Left ventricle myocardium inferior (tissue), 1 donor: ENCODE results near the gene CARD14. TPM values are rescaled to one million over a fixed set of nuclear protein-coding genes. Genes with fewer than 3 reads are reported as not detected.
"Not testable (repeated sequence)": the region's sequence is repeated elsewhere in the genome, so short reads cannot be mapped to it uniquely, and the experiment has no call there.

Source experiments
- DNase-seq: peaks from one replicate; pipeline ENCODE4 v3.0.0-alpha.2; 2020
- H3K27ac ChIP-seq: fragments of 200-600 bp; replicated peaks from 2 replicates; pipeline ENCODE4 v1.8.0; 2021
- H3K27me3 ChIP-seq: fragments of 200-600 bp; 2 replicates; pipeline ENCODE4 v1.8.0; 2021; ENCODE audit warnings: low read depth
- H3K36me3 ChIP-seq: fragments of 200-600 bp; 2 replicates; pipeline ENCODE4 v1.8.0; 2021
- H3K4me1 ChIP-seq: fragments of 200-600 bp; 2 replicates; pipeline ENCODE4 v1.8.0; 2021
- H3K4me3 ChIP-seq: fragments of 200-600 bp; 2 replicates; pipeline ENCODE4 v1.8.0; 2021; ENCODE audit warnings: mild to moderate bottlenecking, moderate library complexity
- H3K9me3 ChIP-seq: fragments of 200-600 bp; replicated peaks from 2 replicates; pipeline ENCODE4 v1.8.0; 2021
- CTCF ChIP-seq: fragments of 200-600 bp; IDR thresholded peaks from 2 replicates; pipeline ENCODE4 v1.8.0; 2021; ENCODE audit warnings: antibody characterized with exemption, mild to moderate bottlenecking, borderline replicate concordance
- intact Hi-C: fragments of 100-400 bp; cut with micrococcal nuclease; formaldehyde crosslinking; loops from one replicate; pipeline ENCODE4 v1.11.0; 2022
- total RNA-seq: library from RNA; stranded (reverse); fragmentation: NEBNext Ultra II Directional; extraction: Animal tissue kit (Norgen Biotek cat#: 25700); gene quantifications from one replicate; pipeline ENCODE4 v1.2.1, GENCODE V29; 2021
- donor health status: DM: no; HTN: yes; CAD: no; lungs with severe emphysema.

The CARD14 gene
- total RNA-seq, 1 donor from 2014 or later, result 0.49 TPM

DNA sequence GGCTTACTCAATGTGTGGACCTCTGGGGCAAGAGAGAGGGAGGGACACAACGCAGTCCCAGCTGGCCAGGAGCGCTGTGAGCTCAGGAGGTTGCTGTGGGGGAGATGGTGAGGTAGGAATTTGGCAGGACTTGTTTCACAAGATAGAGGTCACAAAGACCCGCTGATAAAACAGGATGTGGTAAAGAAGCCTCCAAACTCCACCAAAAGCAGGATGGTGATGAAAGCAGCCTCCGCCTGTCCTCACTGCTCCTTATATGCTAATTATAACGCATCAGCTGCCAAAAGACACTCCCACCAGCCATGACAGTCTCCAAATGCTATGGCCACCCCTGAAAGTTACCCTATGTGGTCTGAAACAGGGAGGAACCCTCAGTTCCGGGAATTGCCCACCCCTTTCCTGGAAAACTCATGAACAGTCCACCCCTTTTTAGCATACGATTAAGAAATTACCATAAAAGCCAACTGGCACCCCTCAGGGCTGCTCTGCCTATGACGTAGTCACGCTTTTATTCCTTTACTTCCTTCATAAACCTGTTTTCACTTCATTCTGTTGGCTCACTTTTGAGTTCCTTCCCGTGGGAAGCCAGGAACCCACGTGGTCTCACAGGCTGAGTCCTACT is 17.6 kb upstream of the CARD14 start:
- TF ChIP-seq CTCF, result no peak
- H3K4me1 ChIP-seq, result peaks cover 14% of the 10 kb centered on the region
- no peak for DNase-seq
- H3K27ac ChIP-seq, result no peak overlapping the region
- no peaks in the 10 kb centered on the region for H3K36me3 ChIP-seq
- H3K9me3 ChIP-seq, result peaks cover 14% of the 10 kb centered on the region
- intact Hi-C loops, result no loop called here
- H3K27me3 ChIP-seq, result no peaks in the 10 kb centered on the region
- no peak overlapping the region for H3K4me3 ChIP-seq

- peaks cover 6% of the 10 kb centered on the region for H3K4me1 ChIP-seq
- H3K27ac ChIP-seq, result no peak overlapping the region
- no peak for TF ChIP-seq CTCF
Observed at GRCh38 chr17:80153004-80153403, 16.8 kb upstream of the CARD14 start.

DNA sequence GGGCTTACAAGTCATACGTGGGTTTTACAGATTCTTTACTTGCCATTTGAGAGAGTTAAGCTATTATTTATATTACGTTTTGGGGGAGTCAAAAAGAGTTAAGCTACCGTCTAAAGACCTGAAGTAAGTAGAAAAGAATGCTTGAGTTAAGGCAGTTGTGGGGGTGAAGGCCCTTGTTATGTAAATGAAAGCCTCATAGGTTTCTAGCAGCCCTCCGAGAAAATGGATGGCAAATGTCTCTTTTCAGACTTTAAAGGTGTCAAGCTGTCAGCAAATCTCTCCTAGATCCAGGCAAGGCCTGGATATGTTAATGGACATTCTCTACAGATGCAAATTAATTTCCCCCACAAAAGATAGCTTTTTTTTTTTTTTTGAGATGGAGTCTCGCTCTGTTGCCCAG is 15.7 kb upstream of the CARD14 start:
- Histone ChIP-seq H3K27ac (no peak overlapping the region), H3K4me3 (no peak overlapping the region), H3K9me3 (peaks cover 14% of the 10 kb centered on the region), H3K4me1 (no peaks in the 10 kb centered on the region), H3K27me3 (no peaks in the 10 kb centered on the region), H3K36me3 (no peaks in the 10 kb centered on the region)
- DNase-seq, result no peak
- intact Hi-C loops, result no loop called here
- no peak for TF ChIP-seq CTCF

More at GRCh38 chr17:80153004-80153403, 16.8 kb upstream of the CARD14 start:
- intact Hi-C loops, result no loop called here
- Histone ChIP-seq H3K36me3 (no peaks in the 10 kb centered on the region), H3K4me3 (no peak overlapping the region), H3K27me3 (no peaks in the 10 kb centered on the region), H3K9me3 (peaks cover 14% of the 10 kb centered on the region)
- no peak for DNase-seq

DNA sequence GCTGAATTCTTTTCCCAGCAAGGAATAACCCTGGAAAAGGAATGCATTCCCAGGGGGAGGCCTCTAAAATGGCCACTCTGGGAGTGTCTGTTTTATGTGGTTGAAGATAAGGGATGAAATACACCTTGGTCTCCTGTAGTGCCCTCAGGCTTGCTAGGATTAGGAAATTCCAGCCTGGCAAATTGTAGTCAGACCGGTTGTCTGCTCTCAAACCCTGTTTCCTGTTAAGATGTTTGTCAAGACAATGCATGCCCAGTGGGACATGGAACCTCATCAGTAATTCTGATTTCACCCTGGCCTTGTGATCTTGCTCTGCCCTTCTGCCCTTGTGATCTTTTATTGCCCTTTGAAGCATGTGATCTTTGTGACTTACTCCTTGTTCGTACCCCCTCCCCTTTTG is 14.2 kb upstream of the CARD14 start:
- H3K36me3 ChIP-seq, H3K27ac ChIP-seq, H3K4me3 ChIP-seq, intact Hi-C loops, H3K4me1 ChIP-seq, H3K27me3 ChIP-seq, DNase-seq: not testable (repeated sequence)
- H3K9me3 ChIP-seq, result peaks cover 14% of the 10 kb centered on the region

GRCh38 chr17:80158846-80159245 is 11.0 kb upstream of the CARD14 start:
- DNase-seq, result no peak
- Histone ChIP-seq H3K27me3 (peaks cover 18% of the 10 kb centered on the region), H3K4me3 (no peak overlapping the region), H3K4me1 (no peaks in the 10 kb centered on the region), H3K27ac (no peak overlapping the region), H3K9me3 (peaks cover 14% of the 10 kb centered on the region), H3K36me3 (no peaks in the 10 kb centered on the region)
- TF ChIP-seq CTCF, result no peak
- intact Hi-C loops, result no loop called here

DNA sequence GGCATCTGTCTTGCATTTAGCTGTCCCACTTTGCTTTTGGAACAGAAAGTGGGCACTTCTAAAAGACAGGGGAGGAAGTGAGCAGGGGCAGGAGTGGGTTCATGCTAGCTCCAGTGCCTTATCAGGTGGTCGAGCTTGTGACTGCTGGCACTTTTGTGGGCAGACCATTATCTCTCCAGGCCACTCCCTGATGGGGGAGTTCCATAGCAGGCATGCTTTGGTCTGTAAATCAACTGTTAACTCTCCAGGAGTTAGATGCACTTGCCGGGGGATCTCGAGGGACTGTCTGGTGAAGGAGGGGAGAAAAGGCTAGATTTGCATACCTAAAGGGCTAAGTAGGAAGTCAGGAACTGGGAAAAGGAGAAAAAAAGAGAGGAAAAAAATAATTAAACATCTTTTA is 9.3 kb upstream of the CARD14 start:
- Histone ChIP-seq H3K4me3 (no peak overlapping the region), H3K4me1 (no peaks in the 10 kb centered on the region), H3K36me3 (no peaks in the 10 kb centered on the region), H3K27ac (no peak overlapping the region), H3K27me3 (peaks cover 18% of the 10 kb centered on the region), H3K9me3 (peaks cover 12% of the 10 kb centered on the region)
- no peak for TF ChIP-seq CTCF
- intact Hi-C loops, result no loop called here
- DNase-seq, result no peak
